SIG-M5 (cell line): ENCODE data around the gene LMX1B.

Experiments
- DNase-seq: peaks from one replicate; lab custom pipeline; 2025; lab: John Stamatoyannopoulos, UW

LMX1B gene

GRCh38 chr9:126658201-126658825 lies 44.6 kb downstream of the LMX1B start:
- DNase-seq = no peak

- DNase-seq = no peak
Measured at GRCh38 chr9:126658956-126659555, 45.3 kb downstream of the LMX1B start.

- no peak for DNase-seq
Measured at GRCh38 chr9:126661122-126661520, 47.4 kb downstream of the LMX1B start.

GRCh38 chr9:126661521-126662251 lies 48.0 kb downstream of the LMX1B start:
- DNase-seq = no peak

- DNase-seq = no peak
Measured at GRCh38 chr9:126663661-126664072, 49.9 kb downstream of the LMX1B start.

- no peak for DNase-seq
Measured at GRCh38 chr9:126664900-126665643, 51.3 kb downstream of the LMX1B start.

GRCh38 chr9:126665644-126666035 lies 51.9 kb downstream of the LMX1B start:
- DNase-seq = no peak

GRCh38 chr9:126666155-126666803 lies 52.6 kb downstream of the LMX1B start:
- no peak for DNase-seq

- no peak for DNase-seq
Measured at GRCh38 chr9:126667190-126668055, 53.7 kb downstream of the LMX1B start.

GRCh38 chr9:126668058-126668457 lies 54.3 kb downstream of the LMX1B start:
- DNase-seq = no peak

- no peak for DNase-seq
Measured at GRCh38 chr9:126669108-126669507, 55.4 kb downstream of the LMX1B start.

GRCh38 chr9:126670270-126670669 lies 56.5 kb downstream of the LMX1B start:
- DNase-seq = no peak

- no peak for DNase-seq
Measured at GRCh38 chr9:126671381-126671831, 57.7 kb downstream of the LMX1B start.

- DNase-seq = no peak
Measured at GRCh38 chr9:126671983-126672382, 58.3 kb downstream of the LMX1B start.

- DNase-seq = no peak
Measured at GRCh38 chr9:126672634-126673284, 59.0 kb downstream of the LMX1B start.

- no peak for DNase-seq
Measured at GRCh38 chr9:126673689-126674364, 60.1 kb downstream of the LMX1B start.

GRCh38 chr9:126674365-126675146 lies 60.8 kb downstream of the LMX1B start:
- no peak for DNase-seq

- DNase-seq = no peak
Measured at GRCh38 chr9:126675147-126675467, 61.4 kb downstream of the LMX1B start.

- no peak for DNase-seq
Measured at GRCh38 chr9:126676102-126676684, 62.5 kb downstream of the LMX1B start.
